HL-60/S4 treated with phorbol 12-myristate 13-acetate at 8.2 ng/mL for 4 days and 3 days (cell line): Measurements from ENCODE around the gene PPP1R1B.
"Not testable (repeated sequence)": the region's sequence is repeated elsewhere in the genome, so short reads cannot be mapped to it uniquely, and the experiment has no call there.

ENCODE experiments used
- in situ Hi-C: fragments of 300-500 bp; cut with MboI; formaldehyde crosslinking; loops from 2 replicates; pipeline ENCODE4 v1.15.0; 2022; ENCODE audit warnings: low sequenced_read_pairs

The PPP1R1B gene

DNA sequence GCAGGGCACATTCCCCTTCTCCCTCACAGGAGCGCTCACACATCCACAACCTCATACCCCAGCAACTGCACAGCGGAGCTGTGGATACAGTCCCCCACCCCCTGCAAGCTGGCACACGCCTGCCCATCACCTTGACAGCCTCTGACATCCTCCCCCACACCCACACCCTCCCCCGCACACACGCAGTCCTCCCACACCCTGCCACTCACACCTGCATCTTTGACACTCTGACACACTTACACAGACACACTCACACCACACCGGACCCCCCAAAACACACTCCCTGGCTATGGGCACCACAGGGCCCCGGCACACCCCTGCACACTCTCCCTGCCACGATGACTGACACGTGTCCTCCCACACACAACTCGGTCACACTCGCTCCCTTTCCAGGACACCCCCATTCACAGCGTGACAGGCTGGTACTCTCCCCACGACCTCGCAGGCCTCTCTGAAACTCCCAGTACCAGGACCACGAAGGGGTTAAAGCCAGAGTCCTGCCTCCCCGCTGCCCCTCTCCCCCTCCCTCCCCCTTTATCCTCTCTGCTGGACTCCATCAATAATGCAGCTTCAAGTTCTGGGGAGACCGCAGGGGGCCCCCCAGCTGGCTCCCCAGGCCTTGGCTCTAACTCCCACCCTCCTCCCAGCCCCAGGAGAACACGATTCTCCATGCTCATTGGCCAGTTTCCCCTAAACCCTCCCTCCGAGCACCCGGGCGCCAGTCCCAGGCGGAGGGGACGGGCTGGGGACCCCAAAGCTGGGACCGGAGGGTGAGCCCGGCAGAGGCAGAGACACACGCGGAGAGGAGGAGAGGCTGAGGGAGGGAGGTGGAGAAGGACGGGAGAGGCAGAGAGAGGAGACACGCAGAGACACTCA lies at the start of gene PPP1R1B:
TSS of gene PPP1R1B (plus strand) at position 782 of the 876 bp plus-strand sequence. CDS start 441 bp downstream, outside the sequence.
- in situ Hi-C loops: no loop called here

DNA sequence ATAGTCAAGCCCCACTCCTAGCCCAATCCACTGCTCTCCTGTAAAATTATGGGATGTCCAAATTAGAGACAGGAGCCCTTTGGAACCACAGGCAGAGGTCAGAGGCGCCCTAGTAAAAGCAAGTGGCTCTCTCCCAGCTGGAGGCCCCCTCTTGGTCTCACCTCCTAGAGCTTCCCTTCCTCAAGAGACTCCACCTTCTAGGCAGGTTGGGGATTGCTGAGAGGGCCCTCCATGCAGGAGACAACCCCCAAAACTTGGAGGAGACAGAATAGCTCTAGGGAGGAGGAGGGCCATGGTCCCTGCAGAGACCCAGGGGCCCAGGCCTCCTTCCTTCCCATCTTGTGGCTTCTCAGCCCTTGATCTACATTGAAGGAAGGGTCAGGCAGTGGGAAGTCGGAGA lies 48.5 kb upstream of the PPP1R1B start:
- in situ Hi-C loops: no loop called here

GRCh38 chr17:39579318-39580081 lies 47.3 kb upstream of the PPP1R1B start:
- in situ Hi-C loops: no loop called here

DNA sequence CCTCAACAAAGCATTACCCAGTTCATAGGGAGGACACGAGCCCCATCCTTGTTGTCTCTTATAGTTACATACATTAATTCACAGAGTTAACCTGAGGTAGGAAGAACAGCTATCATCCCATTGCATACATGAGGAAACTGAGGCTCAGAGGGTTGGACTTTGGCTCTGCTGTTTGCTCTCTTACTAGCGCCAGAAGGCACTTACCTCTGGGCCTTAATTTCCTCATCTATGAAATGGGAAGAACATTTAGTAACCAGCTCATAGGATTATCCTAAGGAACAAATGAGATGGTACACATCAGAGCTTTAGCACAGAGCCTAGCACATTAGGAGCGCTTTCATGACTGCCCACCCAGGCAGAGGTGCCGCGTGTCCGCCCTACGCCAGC lies 46.7 kb upstream of the PPP1R1B start:
- in situ Hi-C loops: no loop called here

DNA sequence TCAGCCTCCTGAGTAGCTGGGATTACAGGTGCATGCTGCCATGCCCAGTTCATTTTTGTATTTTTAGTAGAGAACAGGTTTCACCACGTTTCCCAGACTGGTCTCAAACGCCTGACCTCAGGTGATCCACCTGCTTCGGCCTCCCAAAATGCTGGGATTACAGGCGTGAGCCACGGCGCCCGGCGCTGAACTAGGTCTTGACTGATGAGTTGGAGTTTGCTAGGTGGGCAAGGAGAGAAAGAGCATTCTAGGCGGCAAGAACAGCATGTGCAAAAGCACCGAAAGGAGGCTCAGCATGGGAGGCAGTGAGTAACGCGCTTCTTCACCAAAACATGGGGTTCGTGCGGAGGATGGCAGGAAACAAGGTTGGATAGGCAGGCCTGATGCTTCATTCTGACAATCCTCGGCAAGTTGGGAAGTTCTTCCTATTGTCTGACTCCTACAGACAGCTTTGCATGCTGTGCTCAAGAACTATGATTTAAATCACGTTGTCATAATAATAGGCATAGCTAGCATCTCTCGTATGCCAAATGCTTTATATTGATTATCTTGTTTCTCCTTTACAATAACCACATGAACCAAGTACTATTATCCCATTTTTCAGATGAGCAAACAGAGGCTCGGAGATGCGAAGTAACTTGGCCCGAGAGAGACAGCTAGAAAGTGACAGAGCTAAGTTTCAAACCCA lies 45.5 kb upstream of the PPP1R1B start:
- in situ Hi-C loops: no loop called here

DNA sequence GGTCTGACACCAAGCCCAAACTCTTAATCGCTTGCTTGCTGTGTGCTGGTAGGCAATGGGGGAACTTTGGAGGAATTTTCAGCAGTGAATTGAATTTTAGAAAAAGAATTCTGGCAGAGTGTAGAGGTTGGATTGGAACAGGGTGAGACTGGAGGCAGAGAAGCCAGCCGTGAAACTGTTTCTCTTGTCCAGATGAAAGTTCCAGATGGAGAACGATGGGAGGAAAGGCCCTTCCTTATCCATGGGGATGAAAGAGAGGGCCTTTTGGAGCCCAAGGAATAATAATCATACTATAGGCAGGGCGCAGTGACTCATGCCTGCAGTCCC lies 45.0 kb upstream of the PPP1R1B start:
- in situ Hi-C loops: no loop called here

- in situ Hi-C loops: no loop called here
These were observed 44.1 kb upstream of the PPP1R1B start for GRCh38 chr17:39582658-39583057.

- in situ Hi-C loops: not testable (repeated sequence)
These were observed 36.6 kb upstream of the PPP1R1B start for GRCh38 chr17:39590180-39590579.

DNA sequence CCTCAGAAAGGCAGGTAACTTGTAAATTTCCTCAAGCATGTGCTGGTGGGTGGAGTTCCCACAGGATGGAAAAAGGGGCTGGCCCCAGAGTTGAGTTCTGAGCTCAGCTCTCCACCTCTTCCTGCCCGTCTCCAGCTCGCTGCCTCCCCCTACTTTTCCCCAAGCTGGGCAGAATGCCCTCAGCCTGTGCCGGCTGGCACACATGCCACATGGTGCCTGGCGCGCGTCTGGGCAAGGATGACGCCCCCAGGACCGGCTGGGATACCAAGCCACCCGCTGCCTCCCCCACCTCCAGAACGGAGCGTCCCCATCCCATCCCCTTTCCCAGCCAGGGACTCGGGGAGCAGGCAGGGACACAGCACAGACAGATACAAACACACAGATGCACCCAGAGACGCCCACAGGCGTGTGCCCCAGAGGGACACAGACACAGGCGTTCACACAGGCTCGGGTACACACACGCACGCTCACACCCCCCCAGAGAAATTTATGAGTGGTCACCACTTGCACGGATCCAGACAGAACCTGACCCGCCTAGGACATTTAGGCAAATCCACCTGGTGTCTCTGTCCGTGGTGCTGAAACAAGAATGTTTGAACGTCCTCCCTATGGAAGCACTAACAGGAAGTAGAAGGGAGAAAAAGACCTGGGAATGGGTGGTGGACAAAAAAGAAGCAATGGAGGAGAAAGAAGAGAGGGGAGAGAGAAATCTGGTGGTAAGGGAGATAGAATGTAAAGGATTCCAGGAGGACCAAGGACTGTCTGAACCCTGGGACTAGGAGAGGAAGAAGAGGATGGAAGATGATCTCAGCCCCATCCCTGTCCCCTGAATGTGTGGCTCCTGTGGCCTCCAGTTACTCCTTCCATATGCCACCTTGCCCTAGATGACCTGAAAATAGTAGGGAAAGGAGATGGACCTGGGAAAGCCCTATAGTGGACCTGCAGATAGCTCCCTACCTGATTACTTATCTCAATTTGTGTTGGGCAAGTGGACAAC lies 34.5 kb upstream of the PPP1R1B start:
- in situ Hi-C loops: no loop called here

- in situ Hi-C loops: no loop called here
These were observed 33.4 kb upstream of the PPP1R1B start for GRCh38 chr17:39593371-39593770.

- in situ Hi-C loops: no loop called here
These were observed 31.5 kb upstream of the PPP1R1B start for GRCh38 chr17:39595294-39595693.

GRCh38 chr17:39595928-39596510 lies 30.7 kb upstream of the PPP1R1B start:
- in situ Hi-C loops: no loop called here

GRCh38 chr17:39596543-39597267 lies 30.0 kb upstream of the PPP1R1B start:
- in situ Hi-C loops: no loop called here

DNA sequence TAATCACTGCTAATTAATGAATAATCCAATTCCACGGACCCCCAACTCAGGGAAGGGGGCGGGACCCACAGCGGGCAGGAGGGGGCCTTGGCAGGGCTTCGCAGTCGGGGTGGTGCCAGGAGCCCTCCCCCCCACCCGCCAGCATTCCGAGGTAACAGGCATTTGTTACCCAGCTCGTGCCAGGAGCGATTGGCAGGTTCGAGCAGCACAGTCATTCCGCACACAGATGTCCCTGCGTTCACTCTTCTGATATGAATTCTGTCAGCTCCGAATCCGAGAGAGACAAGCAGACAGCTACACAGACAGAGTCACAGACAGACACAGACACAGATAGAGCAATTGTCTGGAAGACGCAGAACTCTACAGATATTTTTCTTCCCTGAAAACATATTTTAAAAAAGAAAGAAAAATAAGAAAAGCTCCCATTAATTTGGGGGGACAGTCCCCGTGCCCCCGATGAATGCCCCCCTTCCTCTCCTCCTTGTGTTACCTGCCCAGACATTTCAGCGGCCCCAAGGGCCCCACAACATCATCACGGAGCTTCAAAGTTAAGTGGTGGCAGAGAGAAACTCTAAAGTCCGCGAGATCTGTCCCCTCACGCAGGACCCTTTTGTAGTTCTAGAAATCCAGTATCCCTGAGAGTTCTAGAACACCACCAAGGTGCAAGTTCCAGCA lies 29.2 kb upstream of the PPP1R1B start:
- in situ Hi-C loops: no loop called here

DNA sequence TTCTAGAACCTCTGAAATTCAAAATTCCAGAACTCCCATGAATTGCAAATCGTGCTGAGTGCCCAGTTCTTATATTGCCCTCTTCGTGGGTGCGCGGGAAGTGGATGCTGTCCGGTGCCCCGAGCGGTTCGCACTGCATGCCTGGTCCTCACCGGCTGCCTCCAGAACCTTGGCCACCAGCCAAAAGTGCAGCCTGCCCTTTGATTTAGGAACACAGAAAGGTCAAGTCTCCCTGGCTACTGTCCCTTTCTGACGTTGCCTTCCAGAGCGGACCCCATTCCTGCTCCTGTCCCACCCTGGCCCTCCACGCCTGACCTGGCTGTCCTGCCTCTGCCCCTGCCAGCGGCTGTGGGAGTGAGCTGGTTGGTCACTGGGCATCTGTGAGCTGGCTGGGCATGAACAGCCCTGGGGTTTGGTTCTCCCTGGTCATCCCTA lies 28.7 kb upstream of the PPP1R1B start:
- in situ Hi-C loops: no loop called here

- in situ Hi-C loops: no loop called here
These were observed 28.1 kb upstream of the PPP1R1B start for GRCh38 chr17:39598630-39599003.

DNA sequence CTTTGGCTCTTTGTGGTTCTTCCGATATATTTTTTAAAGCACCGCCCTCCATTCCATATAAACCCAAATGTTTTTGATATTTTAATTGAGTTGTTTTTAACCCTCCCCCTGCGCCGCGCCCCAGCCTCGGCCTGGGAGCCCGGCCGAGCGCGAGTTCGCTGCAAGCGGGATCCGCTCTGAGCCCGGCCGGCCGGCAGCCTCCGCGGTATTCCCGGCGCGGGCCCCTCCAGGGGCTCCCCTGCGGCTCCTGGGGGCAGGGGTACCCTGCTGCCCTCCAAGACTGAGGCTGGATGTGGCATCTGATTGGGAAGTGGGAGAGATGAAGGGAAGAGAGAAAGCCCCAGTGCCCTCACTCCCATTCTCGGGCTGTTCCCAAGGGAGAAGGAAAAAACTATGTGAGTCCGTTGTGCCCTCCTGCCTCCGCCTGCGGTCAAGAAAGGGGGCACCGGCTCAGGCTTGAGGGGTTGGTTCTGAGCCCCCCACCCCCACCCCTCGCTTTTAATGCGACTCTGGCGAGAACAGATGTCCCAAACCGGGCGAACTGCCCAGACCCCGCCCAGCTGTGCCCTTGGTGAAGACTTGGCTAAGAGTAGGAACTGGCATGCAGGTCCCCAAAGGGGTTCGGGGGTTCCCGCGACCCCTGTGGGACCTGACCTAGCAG lies 27.6 kb upstream of the PPP1R1B start:
- in situ Hi-C loops: no loop called here

GRCh38 chr17:39599665-39600231 lies 27.0 kb upstream of the PPP1R1B start:
- in situ Hi-C loops: no loop called here
